C4-2B (cell line): ENCODE results near the gene ZFR2.

Experiments used
- ZFX ChIP-seq: fragments of 450-650 bp; IDR thresholded peaks from 2 replicates; pipeline ENCODE4 v1.6.1; 2017
- TF ChIP-seq, protein P1 (sequence below): fragments of 450-650 bp; conservative IDR thresholded peaks from 2 replicates; pipeline ENCODE4 v1.5.1; 2017; ENCODE audit warnings: mild to moderate bottlenecking

DNA sequence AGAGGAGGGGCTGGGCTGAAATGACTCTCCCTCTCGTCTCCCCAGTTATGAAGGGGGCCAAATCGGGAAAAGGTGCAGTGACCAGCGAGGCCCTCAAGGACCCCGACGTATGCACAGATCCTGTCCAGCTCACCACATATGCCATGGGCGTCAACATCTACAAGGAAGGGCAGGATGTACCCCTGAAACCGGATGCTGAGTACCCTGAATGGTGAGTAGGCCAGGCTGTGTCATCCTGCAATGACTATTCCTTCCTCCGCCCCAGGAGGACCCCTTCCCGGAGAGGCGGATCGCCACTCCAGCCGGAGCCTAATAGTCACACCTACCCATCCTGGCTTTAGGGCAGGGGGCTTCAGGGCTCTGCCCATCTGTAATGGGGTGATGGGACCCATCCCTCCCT, 103.7 kb downstream of the ZFR2 start:
- TF ChIP-seq, protein P1, sequence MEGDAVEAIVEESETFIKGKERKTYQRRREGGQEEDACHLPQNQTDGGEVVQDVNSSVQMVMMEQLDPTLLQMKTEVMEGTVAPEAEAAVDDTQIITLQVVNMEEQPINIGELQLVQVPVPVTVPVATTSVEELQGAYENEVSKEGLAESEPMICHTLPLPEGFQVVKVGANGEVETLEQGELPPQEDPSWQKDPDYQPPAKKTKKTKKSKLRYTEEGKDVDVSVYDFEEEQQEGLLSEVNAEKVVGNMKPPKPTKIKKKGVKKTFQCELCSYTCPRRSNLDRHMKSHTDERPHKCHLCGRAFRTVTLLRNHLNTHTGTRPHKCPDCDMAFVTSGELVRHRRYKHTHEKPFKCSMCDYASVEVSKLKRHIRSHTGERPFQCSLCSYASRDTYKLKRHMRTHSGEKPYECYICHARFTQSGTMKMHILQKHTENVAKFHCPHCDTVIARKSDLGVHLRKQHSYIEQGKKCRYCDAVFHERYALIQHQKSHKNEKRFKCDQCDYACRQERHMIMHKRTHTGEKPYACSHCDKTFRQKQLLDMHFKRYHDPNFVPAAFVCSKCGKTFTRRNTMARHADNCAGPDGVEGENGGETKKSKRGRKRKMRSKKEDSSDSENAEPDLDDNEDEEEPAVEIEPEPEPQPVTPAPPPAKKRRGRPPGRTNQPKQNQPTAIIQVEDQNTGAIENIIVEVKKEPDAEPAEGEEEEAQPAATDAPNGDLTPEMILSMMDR: no peak
- TF ChIP-seq ZFX: no peak
